ENCODE results near the gene ANAPC7.

ANAPC7 gene

DNA sequence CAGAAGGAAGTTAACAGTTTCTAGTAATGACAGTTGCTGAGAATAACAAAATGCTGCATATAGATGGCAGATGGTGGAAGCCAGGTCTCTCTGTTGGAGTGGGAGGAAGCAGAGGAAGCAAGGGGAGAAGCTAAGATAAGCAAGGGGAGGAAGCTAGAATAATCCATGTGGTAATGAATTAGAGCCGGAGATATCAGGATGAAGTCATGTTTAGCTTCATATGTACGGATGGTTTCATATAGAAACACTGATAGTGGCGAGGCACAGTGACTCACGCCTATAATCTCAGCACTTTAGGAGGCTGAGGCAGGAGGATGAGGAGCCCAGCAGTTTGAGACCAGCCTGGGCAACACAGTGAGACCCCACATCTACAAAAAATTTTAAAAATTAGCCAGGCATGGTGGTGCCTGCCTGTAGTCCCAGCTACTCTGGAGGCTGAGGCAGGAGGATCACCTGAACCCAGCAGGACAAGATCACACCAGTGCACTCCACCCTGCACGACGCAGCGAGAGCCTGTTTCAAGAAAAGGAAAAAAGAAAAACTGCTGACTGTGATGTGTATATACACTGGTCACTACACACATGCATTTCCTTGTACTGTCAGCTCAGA lies 49.2 kb downstream of the ANAPC7 start (continued):
- TF ChIP-seq ZFP69B (tag by site-specific recombination; IDR thresholded peaks at IDR 0.05) = no peak
- TF ChIP-seq, protein P1, sequence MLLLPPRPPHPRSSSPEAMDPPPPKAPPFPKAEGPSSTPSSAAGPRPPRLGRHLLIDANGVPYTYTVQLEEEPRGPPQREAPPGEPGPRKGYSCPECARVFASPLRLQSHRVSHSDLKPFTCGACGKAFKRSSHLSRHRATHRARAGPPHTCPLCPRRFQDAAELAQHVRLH (tag by site-specific recombination; IDR thresholded peaks at IDR 0.05) = peak; percentile 21; the same call in 1 of the 2 replicates
- peak; percentile 46 for TF ChIP-seq OSR2 (tag by site-specific recombination; IDR thresholded peaks at IDR 0.05)

DNA sequence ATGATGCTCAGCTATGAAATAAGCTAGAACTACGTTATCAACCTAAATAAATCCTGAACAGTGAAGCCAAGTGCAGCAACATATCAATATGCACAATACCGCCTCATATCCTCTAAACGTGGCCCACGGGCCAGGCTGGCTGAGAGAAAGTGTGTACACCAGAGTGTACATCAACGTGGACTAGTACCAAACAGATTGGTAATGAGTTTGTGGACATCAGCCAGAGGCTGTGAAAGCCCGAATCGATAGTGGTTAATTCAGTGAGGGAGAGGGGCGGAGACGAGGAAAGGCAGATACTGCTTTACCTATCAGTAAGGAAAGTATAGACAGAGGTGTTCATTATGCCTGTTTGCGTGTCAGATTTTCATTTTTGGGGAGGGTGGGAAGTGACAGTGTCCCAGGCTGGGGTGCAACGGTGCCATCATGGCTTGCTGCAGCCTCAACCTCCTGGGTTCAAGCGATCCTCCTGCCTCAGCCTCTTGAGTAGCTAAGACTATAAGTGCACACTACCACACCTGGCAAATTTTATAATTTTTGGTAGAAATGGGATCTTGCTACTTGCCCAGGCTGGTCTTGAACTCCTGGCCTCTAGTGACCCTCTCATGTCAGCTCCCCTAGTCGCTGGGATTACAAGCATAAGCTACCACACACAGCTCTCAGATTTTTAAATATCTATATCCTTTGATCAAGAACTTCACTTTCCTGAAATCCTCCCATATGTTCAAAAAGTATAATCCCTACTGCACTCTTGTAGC lies 50.1 kb downstream of the ANAPC7 start:
- no peak overlapping the region for H3K27ac ChIP-seq (ENCODE audit: extremely low read depth, low read depth, low read length)
- ChIA-PET CTCF (interaction anchor here (0.6 to 1.3 kb wide), 9 partner anchors 8 to 360 kb away, joined by 3 to 11 read pairs (median 4); no protein-coding TSS in a partner anchor), POLR2A (no interaction called here)
- H3K36me3 ChIP-seq (ENCODE audit: control insufficient read depth in 2 of 2, insufficient read depth in 1 of 2, low read length in 2 of 2) = peaks cover 0 to 33% of the 10 kb centered on the region in 2 experiments; a peak in 2 of 3 replicates
- no peaks in the 10 kb centered on the region for H3K4me1 ChIP-seq (ENCODE audit: control insufficient read depth, insufficient read depth, low read length)
- no peak overlapping the region for H3K4me3 ChIP-seq (ENCODE audit: low read depth, low read length)
- TF ChIP-seq, protein P2, sequence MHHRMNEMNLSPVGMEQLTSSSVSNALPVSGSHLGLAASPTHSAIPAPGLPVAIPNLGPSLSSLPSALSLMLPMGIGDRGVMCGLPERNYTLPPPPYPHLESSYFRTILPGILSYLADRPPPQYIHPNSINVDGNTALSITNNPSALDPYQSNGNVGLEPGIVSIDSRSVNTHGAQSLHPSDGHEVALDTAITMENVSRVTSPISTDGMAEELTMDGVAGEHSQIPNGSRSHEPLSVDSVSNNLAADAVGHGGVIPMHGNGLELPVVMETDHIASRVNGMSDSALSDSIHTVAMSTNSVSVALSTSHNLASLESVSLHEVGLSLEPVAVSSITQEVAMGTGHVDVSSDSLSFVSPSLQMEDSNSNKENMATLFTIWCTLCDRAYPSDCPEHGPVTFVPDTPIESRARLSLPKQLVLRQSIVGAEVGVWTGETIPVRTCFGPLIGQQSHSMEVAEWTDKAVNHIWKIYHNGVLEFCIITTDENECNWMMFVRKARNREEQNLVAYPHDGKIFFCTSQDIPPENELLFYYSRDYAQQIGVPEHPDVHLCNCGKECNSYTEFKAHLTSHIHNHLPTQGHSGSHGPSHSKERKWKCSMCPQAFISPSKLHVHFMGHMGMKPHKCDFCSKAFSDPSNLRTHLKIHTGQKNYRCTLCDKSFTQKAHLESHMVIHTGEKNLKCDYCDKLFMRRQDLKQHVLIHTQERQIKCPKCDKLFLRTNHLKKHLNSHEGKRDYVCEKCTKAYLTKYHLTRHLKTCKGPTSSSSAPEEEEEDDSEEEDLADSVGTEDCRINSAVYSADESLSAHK (tag by site-specific recombination; IDR thresholded peaks at IDR 0.05) = no peak
- peak; percentile 52; the same call in 1 of the 2 replicates for TF ChIP-seq ZNF121 (tag by site-specific recombination; IDR thresholded peaks at IDR 0.05)
- TF ChIP-seq PRDM1 (tag by site-specific recombination; IDR thresholded peaks at IDR 0.05) = 0 out of 2 replicates have a peak, but pooled peaks have one; percentile 15
- no peaks in the 10 kb centered on the region for H3K9me3 ChIP-seq (ENCODE audit: control insufficient read depth, insufficient read depth, low read depth, low read length)

DNA sequence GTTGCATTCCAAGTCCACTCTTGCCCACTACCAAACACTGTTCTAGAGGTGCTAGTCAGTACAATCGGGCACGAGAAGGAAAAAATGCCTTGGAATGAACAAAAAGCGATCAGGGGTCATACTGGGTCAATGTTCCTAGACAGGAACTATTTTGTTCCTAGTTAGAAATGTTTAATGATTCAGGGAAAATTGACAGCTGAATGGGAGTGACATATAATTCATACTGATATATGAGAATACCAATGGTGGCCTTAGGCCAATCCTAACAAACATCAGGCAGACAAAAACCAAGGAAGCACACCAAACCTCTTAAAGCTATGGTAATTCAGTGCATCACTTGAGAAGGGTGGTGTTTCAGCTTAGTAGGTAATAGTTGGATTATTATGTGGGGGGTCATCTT lies 51.1 kb downstream of the ANAPC7 start:
- CTCF ChIA-PET = interaction anchor here (1.0 to 1.1 kb wide), 2 partner anchors 9 to 79 kb away, joined by 3 to 5 read pairs; no protein-coding TSS in a partner anchor
- TF ChIP-seq, protein P3, sequence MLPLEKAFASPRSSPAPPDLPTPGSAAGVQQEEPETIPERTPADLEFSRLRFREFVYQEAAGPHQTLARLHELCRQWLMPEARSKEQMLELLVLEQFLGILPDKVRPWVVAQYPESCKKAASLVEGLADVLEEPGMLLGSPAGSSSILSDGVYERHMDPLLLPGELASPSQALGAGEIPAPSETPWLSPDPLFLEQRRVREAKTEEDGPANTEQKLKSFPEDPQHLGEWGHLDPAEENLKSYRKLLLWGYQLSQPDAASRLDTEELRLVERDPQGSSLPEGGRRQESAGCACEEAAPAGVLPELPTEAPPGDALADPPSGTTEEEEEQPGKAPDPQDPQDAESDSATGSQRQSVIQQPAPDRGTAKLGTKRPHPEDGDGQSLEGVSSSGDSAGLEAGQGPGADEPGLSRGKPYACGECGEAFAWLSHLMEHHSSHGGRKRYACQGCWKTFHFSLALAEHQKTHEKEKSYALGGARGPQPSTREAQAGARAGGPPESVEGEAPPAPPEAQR (tag by site-specific recombination; IDR thresholded peaks at IDR 0.05) = no peak
- TF ChIP-seq, protein P4, sequence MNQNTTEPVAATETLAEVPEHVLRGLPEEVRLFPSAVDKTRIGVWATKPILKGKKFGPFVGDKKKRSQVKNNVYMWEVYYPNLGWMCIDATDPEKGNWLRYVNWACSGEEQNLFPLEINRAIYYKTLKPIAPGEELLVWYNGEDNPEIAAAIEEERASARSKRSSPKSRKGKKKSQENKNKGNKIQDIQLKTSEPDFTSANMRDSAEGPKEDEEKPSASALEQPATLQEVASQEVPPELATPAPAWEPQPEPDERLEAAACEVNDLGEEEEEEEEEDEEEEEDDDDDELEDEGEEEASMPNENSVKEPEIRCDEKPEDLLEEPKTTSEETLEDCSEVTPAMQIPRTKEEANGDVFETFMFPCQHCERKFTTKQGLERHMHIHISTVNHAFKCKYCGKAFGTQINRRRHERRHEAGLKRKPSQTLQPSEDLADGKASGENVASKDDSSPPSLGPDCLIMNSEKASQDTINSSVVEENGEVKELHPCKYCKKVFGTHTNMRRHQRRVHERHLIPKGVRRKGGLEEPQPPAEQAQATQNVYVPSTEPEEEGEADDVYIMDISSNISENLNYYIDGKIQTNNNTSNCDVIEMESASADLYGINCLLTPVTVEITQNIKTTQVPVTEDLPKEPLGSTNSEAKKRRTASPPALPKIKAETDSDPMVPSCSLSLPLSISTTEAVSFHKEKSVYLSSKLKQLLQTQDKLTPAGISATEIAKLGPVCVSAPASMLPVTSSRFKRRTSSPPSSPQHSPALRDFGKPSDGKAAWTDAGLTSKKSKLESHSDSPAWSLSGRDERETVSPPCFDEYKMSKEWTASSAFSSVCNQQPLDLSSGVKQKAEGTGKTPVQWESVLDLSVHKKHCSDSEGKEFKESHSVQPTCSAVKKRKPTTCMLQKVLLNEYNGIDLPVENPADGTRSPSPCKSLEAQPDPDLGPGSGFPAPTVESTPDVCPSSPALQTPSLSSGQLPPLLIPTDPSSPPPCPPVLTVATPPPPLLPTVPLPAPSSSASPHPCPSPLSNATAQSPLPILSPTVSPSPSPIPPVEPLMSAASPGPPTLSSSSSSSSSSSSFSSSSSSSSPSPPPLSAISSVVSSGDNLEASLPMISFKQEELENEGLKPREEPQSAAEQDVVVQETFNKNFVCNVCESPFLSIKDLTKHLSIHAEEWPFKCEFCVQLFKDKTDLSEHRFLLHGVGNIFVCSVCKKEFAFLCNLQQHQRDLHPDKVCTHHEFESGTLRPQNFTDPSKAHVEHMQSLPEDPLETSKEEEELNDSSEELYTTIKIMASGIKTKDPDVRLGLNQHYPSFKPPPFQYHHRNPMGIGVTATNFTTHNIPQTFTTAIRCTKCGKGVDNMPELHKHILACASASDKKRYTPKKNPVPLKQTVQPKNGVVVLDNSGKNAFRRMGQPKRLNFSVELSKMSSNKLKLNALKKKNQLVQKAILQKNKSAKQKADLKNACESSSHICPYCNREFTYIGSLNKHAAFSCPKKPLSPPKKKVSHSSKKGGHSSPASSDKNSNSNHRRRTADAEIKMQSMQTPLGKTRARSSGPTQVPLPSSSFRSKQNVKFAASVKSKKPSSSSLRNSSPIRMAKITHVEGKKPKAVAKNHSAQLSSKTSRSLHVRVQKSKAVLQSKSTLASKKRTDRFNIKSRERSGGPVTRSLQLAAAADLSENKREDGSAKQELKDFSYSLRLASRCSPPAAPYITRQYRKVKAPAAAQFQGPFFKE (tag by site-specific recombination; IDR thresholded peaks at IDR 0.05; ENCODE audit: borderline replicate concordance) = no peak
- Histone ChIP-seq H3K4me1 (ENCODE audit: control insufficient read depth, insufficient read depth, low read length) (no peaks in the 10 kb centered on the region), H3K4me3 (ENCODE audit: low read depth, low read length) (no peak overlapping the region), H3K36me3 (ENCODE audit: control insufficient read depth in 2 of 2, insufficient read depth in 1 of 2, low read length in 2 of 2) (peaks cover 0 to 43% of the 10 kb centered on the region in 2 experiments; a peak in 2 of 3 replicates), H3K27ac (ENCODE audit: extremely low read depth, low read depth, low read length) (no peak overlapping the region), H3K9me3 (ENCODE audit: control insufficient read depth, insufficient read depth, low read depth, low read length) (no peaks in the 10 kb centered on the region)
- POLR2A ChIA-PET = interaction anchor here (0.5 kb wide), 1 partner anchor 79 kb away, joined by 5 read pairs; no protein-coding TSS in a partner anchor

All from HEK293 (cell line).